Endothelial cell (in vitro differentiated cells): ENCODE results near the gene FBXO47. TPM values are rescaled to one million over a fixed set of nuclear protein-coding genes. Genes with fewer than 3 reads are reported as not detected.

Experiments used
- DNase-seq: peaks from one replicate; pipeline ENCODE4 v3.0.0; 2021; ENCODE audit warnings: low spot score
- H3K27ac Mint-ChIP-seq: one replicate; pipeline ENCODE4 v1.8.0; 2021; ENCODE audit warnings: mixed read lengths, inconsistent platforms; ENCODE audit not compliant: unreplicated experiment
- H3K27me3 Mint-ChIP-seq: one replicate; pipeline ENCODE4 v1.8.0; 2021; ENCODE audit warnings: mild to moderate bottlenecking, moderate library complexity, mixed read lengths, inconsistent platforms; ENCODE audit not compliant: unreplicated experiment
- H3K36me3 Mint-ChIP-seq: one replicate; pipeline ENCODE4 v1.8.0; 2021; ENCODE audit warnings: mild to moderate bottlenecking, low read depth, mixed read lengths, inconsistent platforms; ENCODE audit not compliant: unreplicated experiment
- H3K4me1 Mint-ChIP-seq: one replicate; pipeline ENCODE4 v1.8.0; 2021; ENCODE audit warnings: mild to moderate bottlenecking, mixed read lengths, inconsistent platforms; ENCODE audit not compliant: unreplicated experiment
- H3K4me3 Mint-ChIP-seq: one replicate; pipeline ENCODE4 v1.8.0; 2021; ENCODE audit warnings: mild to moderate bottlenecking, mixed read lengths, inconsistent platforms; ENCODE audit not compliant: unreplicated experiment
- H3K9me3 Mint-ChIP-seq: one replicate; pipeline ENCODE4 v1.8.0; 2021; ENCODE audit warnings: mixed read lengths, inconsistent platforms; ENCODE audit not compliant: unreplicated experiment
- total RNA-seq: library from RNA; stranded (reverse); fragmentation: NEBNext Ultra II Directional; extraction: Animal tissue kit (Norgen Biotek cat#: 25700); gene quantifications from one replicate; pipeline ENCODE4 v1.2.1, GENCODE V29; 2021; ENCODE audit not compliant: unreplicated experiment
- TF ChIP-seq, protein P1 (sequence below): fragments of 200-600 bp; sonication (generic); IDR thresholded peaks from one replicate; pipeline ENCODE4 v1.5.0; 2021; ENCODE audit warnings: antibody characterized with exemption; ENCODE audit not compliant: unreplicated experiment

Gene FBXO47
- total RNA-seq, 1 donor from 2014 or later: not detected

DNA sequence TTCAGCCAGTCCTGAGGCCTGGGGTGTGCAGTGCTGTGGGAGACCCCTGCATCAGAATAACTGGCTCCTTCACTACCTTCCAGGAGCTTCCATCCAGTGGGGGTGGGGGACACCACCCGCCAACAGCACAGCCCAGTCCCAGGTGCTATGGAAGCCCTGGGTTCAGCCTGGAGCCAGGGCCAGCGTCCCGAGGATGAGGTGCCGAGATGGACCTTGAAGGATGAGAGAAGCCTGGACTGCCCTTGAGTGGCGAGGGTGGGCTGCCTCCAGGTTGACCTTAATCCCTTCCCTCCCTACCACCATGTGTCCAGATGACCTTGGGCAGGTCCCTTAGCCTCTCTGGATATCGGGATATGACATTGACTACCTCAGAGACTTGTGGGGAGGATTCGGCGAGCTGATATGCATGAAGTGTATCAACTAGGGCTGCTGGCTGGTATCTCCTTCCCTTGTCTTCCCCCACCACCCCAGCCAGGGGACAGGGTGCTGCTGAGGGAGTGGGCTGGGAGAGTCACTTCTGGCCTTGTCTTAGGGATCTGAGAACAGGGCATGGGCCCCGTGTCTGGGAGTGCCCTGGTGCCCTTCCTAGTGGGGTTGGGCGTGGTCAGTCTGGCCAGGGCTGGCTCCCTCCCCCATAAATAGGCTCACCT, 56.0 kb downstream of the FBXO47 start:
- DNase-seq: no peak

DNA sequence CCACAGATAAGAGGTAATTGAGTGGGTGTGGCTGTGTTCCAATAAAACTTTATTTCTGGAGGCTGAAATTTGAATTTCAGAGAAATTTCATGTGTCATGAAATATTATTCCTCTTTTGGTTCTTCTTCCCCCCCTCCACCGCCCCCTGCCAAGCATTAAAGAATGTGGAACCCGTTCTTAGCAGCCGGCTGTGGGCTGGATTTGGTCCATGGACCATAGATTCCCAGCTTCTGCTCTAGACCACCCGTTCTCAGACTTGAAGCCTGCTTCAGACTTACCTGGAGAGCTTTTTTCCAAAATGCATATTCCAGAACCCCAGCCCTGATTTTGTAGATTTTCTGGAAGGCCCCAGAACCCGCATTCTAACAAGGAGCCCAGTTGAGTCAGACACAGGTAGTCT, 56.9 kb downstream of the FBXO47 start:
- Mint-ChIP-seq H3K36me3 (peaks cover 11% of the 10 kb centered on the region), H3K27ac (no peak overlapping the region), H3K27me3 (peaks cover 11% of the 10 kb centered on the region), H3K9me3 (no peaks in the 10 kb centered on the region), H3K4me3 (peak overlapping the region; percentile 21), H3K4me1 (peaks cover 21% of the 10 kb centered on the region)
- DNase-seq: no peak
- TF ChIP-seq, protein P1, sequence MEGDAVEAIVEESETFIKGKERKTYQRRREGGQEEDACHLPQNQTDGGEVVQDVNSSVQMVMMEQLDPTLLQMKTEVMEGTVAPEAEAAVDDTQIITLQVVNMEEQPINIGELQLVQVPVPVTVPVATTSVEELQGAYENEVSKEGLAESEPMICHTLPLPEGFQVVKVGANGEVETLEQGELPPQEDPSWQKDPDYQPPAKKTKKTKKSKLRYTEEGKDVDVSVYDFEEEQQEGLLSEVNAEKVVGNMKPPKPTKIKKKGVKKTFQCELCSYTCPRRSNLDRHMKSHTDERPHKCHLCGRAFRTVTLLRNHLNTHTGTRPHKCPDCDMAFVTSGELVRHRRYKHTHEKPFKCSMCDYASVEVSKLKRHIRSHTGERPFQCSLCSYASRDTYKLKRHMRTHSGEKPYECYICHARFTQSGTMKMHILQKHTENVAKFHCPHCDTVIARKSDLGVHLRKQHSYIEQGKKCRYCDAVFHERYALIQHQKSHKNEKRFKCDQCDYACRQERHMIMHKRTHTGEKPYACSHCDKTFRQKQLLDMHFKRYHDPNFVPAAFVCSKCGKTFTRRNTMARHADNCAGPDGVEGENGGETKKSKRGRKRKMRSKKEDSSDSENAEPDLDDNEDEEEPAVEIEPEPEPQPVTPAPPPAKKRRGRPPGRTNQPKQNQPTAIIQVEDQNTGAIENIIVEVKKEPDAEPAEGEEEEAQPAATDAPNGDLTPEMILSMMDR: no peak

More for the DNA sequence above, 56.0 kb downstream of the FBXO47 start:
- no peak overlapping the region for H3K27ac Mint-ChIP-seq
- no peaks in the 10 kb centered on the region for H3K9me3 Mint-ChIP-seq
- peaks cover 23% of the 10 kb centered on the region for H3K4me1 Mint-ChIP-seq
- TF ChIP-seq, protein P1: no peak
- peaks cover 13% of the 10 kb centered on the region for H3K36me3 Mint-ChIP-seq
- H3K4me3 Mint-ChIP-seq: no peak overlapping the region
- H3K27me3 Mint-ChIP-seq: peaks cover 14% of the 10 kb centered on the region

DNA sequence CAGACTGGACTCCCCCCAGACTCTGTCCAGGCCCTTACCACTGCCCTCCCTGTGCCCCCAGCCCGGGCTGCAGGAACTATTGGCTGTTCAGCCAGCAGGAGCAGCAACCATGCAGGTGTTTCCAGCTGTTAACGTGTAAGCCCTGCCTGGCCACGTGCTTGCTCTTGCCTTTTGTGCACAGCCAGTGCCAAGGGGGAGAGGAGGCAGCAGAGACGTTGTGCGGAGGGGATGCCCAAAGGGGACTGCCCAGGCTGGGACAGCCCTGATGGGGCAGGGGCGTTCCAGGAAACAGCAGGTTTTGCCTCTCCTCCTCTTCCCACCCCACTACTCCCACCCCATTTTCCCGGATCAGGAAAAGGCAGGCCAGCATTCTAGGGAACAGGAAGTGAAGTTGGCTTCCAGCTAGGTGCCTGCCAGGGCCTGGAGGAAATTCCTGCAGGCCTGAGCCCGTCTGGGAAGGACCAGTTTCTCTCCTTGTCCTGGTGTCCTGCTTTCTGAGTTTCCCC, 58.5 kb downstream of the FBXO47 start:
- TF ChIP-seq, protein P1: no peak
- H3K4me3 Mint-ChIP-seq: no peak overlapping the region
- peaks cover 3% of the 10 kb centered on the region for H3K36me3 Mint-ChIP-seq
- H3K27me3 Mint-ChIP-seq: peaks cover 7% of the 10 kb centered on the region
- H3K4me1 Mint-ChIP-seq: peaks cover 21% of the 10 kb centered on the region
- peak overlapping the region; percentile 70 for H3K27ac Mint-ChIP-seq
- H3K9me3 Mint-ChIP-seq: no peaks in the 10 kb centered on the region
- peak; percentile 57 for DNase-seq

DNA sequence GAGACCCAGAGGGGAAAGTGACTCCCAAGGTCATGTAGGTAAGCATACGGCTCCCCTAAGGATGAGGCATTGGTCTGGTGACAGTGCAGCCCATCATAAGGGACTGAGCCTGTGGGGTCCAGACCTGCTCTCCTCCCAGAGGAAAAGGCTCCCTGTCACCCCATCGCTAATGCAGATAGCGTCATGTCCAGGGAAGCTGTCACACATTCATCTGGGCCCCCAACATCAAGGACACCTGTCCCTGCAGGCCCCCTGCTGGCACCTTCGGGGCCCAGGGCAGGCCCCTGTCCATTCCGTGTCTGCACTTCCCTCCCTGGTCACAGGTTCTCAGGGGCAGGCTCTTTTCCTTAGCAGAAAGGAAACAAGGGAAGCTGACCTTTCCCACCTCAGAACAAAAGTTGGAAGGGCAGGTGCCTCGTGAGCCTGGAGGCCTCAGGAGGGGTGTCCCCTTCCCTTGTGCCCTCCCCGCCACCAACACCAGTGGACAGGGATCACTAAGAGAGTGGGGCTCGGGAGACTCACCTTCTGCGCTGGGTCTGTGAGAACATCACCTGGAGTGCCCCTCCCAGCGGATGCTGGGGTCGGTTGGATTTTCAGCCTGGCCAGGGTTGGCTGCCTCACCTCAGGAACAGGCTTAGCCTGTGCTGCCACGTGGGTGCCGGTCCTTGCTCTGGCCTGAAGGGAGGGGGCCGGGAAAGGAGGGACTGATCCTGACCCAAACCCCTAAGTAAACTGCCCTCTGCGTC, 59.1 kb downstream of the FBXO47 start:
- Mint-ChIP-seq H3K27ac (peak overlapping the region; percentile 57), H3K9me3 (no peaks in the 10 kb centered on the region), H3K4me1 (peaks cover 21% of the 10 kb centered on the region), H3K36me3 (peaks cover 7% of the 10 kb centered on the region), H3K27me3 (peaks cover 7% of the 10 kb centered on the region), H3K4me3 (no peak overlapping the region)
- DNase-seq: no peak
- TF ChIP-seq, protein P1: no peak
